Measurements from ENCODE around the gene TAOK2. TPM values are rescaled to one million over a fixed set of nuclear protein-coding genes. Genes with fewer than 3 reads are reported as not detected.

The TAOK2 gene
- total and polyA plus RNA-seq, 2 of the 4 experiments (the other 2 are of a cell fraction), result 23.0 to 31.7 TPM

DNA sequence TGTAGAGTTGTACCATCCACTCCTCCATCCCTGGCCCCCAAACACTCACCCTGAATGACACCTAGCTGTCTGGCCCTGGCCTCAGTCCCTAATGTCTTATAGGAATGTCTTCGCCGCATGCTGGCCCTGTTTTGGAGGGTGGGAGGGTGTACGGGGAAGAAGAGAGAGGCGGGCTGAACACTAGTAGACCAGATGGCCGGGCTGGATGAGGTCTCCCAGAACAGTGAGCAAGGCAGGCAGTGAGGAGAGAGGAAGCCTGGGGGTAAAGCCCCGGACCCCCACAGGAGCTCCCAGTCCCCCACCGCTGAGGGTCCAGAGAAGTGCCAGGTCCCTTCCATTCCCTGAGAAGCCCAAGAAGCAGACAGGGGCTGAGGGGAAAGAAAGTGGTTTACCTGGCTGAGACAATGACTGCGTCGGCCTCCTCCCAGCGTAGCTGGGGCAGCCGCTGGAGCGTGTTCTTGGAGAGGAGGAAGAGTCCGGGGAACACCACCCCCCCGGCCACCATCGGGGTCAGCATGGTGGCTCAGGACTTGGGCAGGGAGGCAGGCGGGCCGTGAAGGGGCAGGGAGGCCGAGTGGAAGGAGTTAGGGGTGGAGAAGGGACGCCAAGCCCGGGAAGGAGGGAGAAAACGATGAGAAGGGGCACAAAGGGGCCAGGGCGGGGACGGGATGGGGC, 56.5 kb downstream of the TAOK2 start:
- H3K9ac ChIP-seq (ENCODE audit: low read depth, low read length), result no peak overlapping the region
- in situ Hi-C loops (cut with MboI; ENCODE audit: low sequenced_read_pairs), result no loop called here
- no peak overlapping the region for H2BK5ac ChIP-seq (ENCODE audit: low read depth, low read length, poor library complexity, severe bottlenecking)
- no peak overlapping the region for H3K56ac ChIP-seq (ENCODE audit: extremely low read depth, insufficient read depth, low read length)
- H2BK15ac ChIP-seq (ENCODE audit: low read depth, low read length), result no peak overlapping the region
- no peak overlapping the region for H3K23ac ChIP-seq (ENCODE audit: low read depth, low read length)
- H3K4me1 ChIP-seq (ENCODE audit: control insufficient read depth, insufficient read depth, low read length), result no peaks in the 10 kb centered on the region
- no peak overlapping the region for H3K14ac ChIP-seq (replicated peaks; ENCODE audit: low read depth, low read length)
- H3K4ac ChIP-seq (ENCODE audit: low read depth, low read length), result no peak overlapping the region
- H3K79me1 ChIP-seq (ENCODE audit: low read depth in 1 of 2, low read length in 2 of 2), result no peaks in the 10 kb centered on the region
- 25% methylated on average over 6 of the region's 23 CpGs; no CpG with 5 or more reads in 1 of the 2 experiments for WGBS, 2 experiments (ENCODE audit: extremely low coverage in 2 of 2, insufficient read length in 1 of 2)
- TF ChIP-seq RCOR1 (IDR thresholded peaks at IDR 0.05; ENCODE audit: insufficient replicate concordance, low read length), result no peak
- TF ChIP-seq POLR2A (IDR thresholded peaks at IDR 0.05; ENCODE audit: low read depth, low read length), result no peak
- no peak for TF ChIP-seq RAD21 (IDR thresholded peaks at IDR 0.05; ENCODE audit: low read length)
- H2BK120ac ChIP-seq (ENCODE audit: low read depth, low read length), result no peak overlapping the region
- no peak overlapping the region for H3K18ac ChIP-seq (ENCODE audit: low read depth, low read length)
- no TSS peak for BruUV-seq (replicated peaks)
- H3K9me3 ChIP-seq (ENCODE audit: control insufficient read depth, insufficient read depth, low read length), result no peaks in the 10 kb centered on the region
- POLR2A ChIA-PET (ENCODE audit: unreplicated experiment), result no interaction called here
- dilution Hi-C loops (cut with HindIII; ENCODE audit: low sequenced_read_pairs, unreplicated experiment), result no loop called here
- H3K4me3 ChIP-seq (ENCODE audit: insufficient read depth, low read depth, low read length), result no peak overlapping the region
- H2AFZ ChIP-seq (replicated peaks; ENCODE audit: low read length, poor library complexity), result peak overlapping the region; percentile 43
- ATAC-seq (ENCODE audit: low read depth), result no peak
- no peaks in the 10 kb centered on the region for H3K9me1 ChIP-seq (ENCODE audit: insufficient read depth, low read length)
- no peak overlapping the region for H3K27ac ChIP-seq (ENCODE audit: insufficient read depth, low read length)
- peaks cover 64% of the 10 kb centered on the region for H3K27me3 ChIP-seq (ENCODE audit: control insufficient read depth, insufficient read depth, low read length)
- no peak for DNase-seq
- no peak overlapping the region for H2AK5ac ChIP-seq (ENCODE audit: low read depth, low read length)
- H2BK20ac ChIP-seq (ENCODE audit: low read depth, low read length), result no peak overlapping the region
- no peaks in the 10 kb centered on the region for H3K36me3 ChIP-seq (ENCODE audit: control insufficient read depth, insufficient read depth, low read length)
- H4K5ac ChIP-seq (ENCODE audit: low read depth, low read length), result no peak overlapping the region
- CTCF ChIA-PET, result no interaction called here
- H2AK9ac ChIP-seq (replicated peaks; ENCODE audit: low read depth, low read length, poor library complexity), result no peak overlapping the region
- H4K8ac ChIP-seq (ENCODE audit: low read depth in 2 of 2, low read length in 2 of 2), result no peak overlapping the region
- intact Hi-C loops (cut with micrococcal nuclease), result no loop called here
- H4K20me1 ChIP-seq (ENCODE audit: insufficient read depth, low read length), result peaks cover 9% of the 10 kb centered on the region; the same call in 1 of the 2 replicates
- H3K4me2 ChIP-seq (ENCODE audit: low read depth, low read length), result no peak overlapping the region
- H4K91ac ChIP-seq (ENCODE audit: insufficient read depth, low read depth, low read length), result no peak overlapping the region
